SIG-M5 (cell line): ENCODE measurements around the gene TRPM3.

Experiments
- DNase-seq: peaks from one replicate; lab custom pipeline; 2025; lab: John Stamatoyannopoulos, UW

Gene TRPM3

DNA sequence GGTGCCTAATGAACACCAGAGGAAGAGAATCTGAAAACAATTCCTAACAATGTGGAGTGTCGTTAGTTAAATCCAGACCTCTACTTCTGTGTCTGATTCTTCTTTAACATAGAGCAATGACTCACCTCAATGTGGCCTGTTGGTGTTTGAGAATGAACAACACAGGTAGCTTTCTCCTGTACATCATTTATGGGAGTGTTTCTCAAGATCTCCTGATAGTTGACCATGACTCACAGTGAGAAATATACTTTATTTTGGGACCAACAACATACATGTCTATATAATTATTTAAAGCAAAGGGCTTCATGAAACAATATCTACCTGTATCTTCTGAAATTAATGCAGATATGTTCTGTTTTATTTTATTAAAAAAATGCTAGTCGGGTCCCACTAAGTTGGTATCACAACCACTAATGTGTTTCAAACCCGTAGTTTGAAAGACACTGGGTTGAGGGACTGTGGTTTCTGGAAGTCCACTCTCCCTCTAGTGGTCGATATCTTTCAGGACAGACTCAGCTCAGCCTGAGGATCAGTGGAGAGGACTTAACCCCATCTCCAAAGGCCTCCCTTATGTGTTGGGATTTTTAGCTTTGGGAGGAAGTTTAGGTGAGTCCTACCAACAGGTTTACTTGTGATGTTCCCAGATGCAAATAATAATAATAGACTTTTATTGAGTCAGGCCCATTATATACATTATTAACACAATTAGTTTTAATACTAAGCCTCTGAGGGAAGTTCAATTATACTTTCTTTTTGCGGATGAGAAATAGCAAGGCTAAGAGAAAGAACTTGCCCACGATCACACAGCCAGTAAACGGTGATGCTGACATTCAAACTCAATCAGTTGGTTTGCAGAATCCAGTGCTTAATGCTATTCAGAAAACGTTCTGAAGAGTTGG is 636.9 kb downstream of the TRPM3 start:
- DNase-seq: no peak

DNA sequence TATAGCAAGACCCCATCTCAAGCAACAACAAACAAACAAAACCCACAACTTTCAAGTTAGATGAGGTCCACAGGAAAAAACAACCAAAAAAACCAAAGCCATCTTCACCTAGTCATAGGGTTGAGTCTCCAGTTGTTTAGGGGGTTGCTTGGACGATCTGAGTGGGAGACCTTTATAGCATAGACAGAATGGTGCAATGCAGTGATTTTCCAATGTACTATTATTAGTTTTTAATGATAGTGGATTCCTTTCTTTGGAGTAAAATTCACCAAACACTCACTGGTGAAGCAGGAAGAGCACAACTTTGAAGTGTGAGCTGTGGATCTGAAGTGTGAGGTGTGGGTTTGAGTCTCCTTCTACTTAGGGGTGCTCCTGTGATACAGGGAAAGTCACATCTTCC is 640.0 kb downstream of the TRPM3 start:
- no peak for DNase-seq

GRCh38 chr9:70480405-70480980 is 640.9 kb downstream of the TRPM3 start:
- no peak for DNase-seq

DNA sequence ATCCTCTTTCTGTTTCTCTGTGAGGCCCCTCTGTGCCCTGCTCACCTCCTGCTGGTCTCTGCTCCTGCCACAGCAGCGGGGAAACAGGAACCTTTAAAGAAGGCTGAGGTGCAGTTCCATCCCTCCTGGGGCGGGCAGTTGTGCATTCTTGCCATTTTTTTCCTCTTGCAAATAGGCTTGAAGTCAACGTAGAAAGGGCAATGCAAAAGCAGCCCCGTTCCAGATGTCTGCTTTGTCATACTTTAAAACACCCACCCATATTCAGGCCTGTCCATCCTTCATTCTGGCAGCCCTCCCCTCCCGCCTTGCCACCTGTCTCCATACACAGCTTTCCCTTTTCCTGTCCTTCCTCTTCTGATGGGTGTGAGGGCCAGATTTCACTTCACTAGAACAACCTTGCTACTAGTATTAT is 641.5 kb downstream of the TRPM3 start:
- no peak for DNase-seq
